ENCODE results near the gene VIPR2. TPM values are rescaled to one million over a fixed set of nuclear protein-coding genes. Genes with fewer than 3 reads are reported as not detected.

Gene VIPR2
- total and polyA plus RNA-seq, 2 donors from 2014 or later = 0.91 to 1.3 TPM

DNA sequence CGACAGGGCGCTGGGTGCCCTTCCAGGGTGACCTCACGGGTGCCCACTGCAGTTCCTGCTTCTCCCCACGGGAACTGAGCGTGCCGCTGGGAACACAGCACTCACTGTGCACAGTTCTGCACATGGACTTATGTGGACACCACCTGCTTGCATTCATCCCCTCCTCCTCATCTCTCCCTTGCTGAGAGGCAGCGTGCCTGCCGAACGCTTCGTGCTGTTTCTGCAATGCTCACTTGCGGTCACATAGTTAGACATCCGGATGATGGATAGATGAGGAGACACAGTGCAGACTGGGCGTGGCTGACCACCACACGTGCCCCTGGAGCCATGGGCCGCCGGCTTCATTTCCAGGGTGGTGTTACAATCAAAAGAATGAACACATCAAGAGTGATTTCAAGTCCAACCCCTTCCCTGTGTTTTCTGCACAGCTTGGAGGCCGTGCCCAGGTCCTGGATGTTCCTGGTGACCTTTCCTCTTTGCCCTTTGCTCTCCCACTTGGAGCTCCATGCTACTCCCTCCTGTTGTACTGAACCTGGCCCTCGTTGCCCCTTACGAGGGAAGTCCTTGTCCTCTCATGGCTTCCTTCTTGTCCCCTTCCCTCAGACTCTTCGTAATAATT is 119.4 kb downstream of the VIPR2 start:
- Histone ChIP-seq H3K9me3 (ENCODE audit: control insufficient read depth in 2 of 3, insufficient read depth in 1 of 3, low read length in 3 of 3) (no peaks in the 10 kb centered on the region), H3K27me3 (ENCODE audit: control insufficient read depth, insufficient read depth, low read length) (no peaks in the 10 kb centered on the region), H3K4me3 (ENCODE audit: low read length in 3 of 3) (no peak overlapping the region), H3K27ac (ENCODE audit: low read depth in 2 of 2, low read length in 2 of 2) (no peak overlapping the region), H3K36me3 (ENCODE audit: control insufficient read depth in 2 of 3, insufficient read depth in 3 of 3, low read length in 3 of 3) (no peaks in the 10 kb centered on the region), H3K9ac (ENCODE audit: low read length in 3 of 3) (no peak overlapping the region), H3K4me1 (ENCODE audit: control insufficient read depth in 2 of 3, insufficient read depth in 2 of 3, low read depth in 1 of 3, low read length in 3 of 3) (peaks cover 3 to 14% (median 5%) of the 10 kb centered on the region in 3 donors)
- FAIRE-seq (no peak), DNase-seq (peak in 3 of 5 donors; percentile 14 to 50 (median 23))
- TF ChIP-seq, protein P1, sequence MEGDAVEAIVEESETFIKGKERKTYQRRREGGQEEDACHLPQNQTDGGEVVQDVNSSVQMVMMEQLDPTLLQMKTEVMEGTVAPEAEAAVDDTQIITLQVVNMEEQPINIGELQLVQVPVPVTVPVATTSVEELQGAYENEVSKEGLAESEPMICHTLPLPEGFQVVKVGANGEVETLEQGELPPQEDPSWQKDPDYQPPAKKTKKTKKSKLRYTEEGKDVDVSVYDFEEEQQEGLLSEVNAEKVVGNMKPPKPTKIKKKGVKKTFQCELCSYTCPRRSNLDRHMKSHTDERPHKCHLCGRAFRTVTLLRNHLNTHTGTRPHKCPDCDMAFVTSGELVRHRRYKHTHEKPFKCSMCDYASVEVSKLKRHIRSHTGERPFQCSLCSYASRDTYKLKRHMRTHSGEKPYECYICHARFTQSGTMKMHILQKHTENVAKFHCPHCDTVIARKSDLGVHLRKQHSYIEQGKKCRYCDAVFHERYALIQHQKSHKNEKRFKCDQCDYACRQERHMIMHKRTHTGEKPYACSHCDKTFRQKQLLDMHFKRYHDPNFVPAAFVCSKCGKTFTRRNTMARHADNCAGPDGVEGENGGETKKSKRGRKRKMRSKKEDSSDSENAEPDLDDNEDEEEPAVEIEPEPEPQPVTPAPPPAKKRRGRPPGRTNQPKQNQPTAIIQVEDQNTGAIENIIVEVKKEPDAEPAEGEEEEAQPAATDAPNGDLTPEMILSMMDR (IDR thresholded peaks at IDR 0.05; ENCODE audit: borderline replicate concordance, extremely low read depth, insufficient read depth) = no peak
- intact Hi-C loops (cut with DNase I) = no loop called here

DNA sequence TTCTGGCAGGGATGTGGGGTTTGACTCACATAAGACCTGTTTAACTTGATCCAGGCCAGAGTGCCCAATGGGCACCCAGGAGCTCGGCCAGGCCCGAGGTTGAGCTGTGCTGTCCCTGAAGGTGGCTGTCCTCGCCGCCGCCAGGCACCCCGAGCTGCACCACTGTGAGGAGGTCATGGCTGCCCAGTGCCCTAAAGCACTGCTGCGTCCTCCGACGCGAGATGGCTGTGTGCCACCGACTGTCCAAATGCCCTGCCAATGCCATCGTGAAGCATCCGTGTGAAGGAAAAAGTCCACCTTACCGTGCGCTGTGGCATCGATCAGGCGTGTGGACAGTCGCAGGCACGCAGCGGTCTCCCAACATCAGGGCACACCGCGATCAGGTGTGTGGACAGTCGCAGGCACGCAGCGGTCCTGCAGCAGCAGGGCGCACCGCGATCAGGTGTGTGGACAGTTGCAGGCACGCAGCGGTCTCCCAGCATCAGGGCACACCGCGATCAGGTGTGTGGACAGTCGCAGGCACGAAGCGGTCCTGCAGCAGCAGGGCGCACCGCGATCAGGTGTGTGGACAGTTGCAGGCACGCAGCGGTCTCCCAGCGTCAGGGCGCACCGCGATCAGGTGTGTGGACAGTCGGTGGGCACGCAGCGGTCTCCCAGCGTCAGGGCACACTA is 120.3 kb downstream of the VIPR2 start:
- FAIRE-seq = no peak
- Histone ChIP-seq H3K27ac (ENCODE audit: low read depth in 2 of 2, low read length in 2 of 2) (no peak overlapping the region), H3K4me1 (ENCODE audit: control insufficient read depth in 2 of 3, insufficient read depth in 2 of 3, low read depth in 1 of 3, low read length in 3 of 3) (peaks cover 3 to 14% (median 5%) of the 10 kb centered on the region in 3 donors), H3K4me3 (ENCODE audit: low read length in 3 of 3) (no peak overlapping the region), H3K27me3 (ENCODE audit: control insufficient read depth, insufficient read depth, low read length) (no peaks in the 10 kb centered on the region), H3K36me3 (ENCODE audit: control insufficient read depth in 2 of 3, insufficient read depth in 3 of 3, low read length in 3 of 3) (no peaks in the 10 kb centered on the region), H3K9me3 (ENCODE audit: control insufficient read depth in 2 of 3, insufficient read depth in 1 of 3, low read length in 3 of 3) (no peaks in the 10 kb centered on the region), H3K9ac (ENCODE audit: low read length in 3 of 3) (no peak overlapping the region)
- DNase-seq = peak in 2 of 5 donors; percentile 6 to 37
- intact Hi-C loops (cut with DNase I) = no loop called here
- TF ChIP-seq, protein P1 (IDR thresholded peaks at IDR 0.05; ENCODE audit: borderline replicate concordance, extremely low read depth, insufficient read depth) = no peak

DNA sequence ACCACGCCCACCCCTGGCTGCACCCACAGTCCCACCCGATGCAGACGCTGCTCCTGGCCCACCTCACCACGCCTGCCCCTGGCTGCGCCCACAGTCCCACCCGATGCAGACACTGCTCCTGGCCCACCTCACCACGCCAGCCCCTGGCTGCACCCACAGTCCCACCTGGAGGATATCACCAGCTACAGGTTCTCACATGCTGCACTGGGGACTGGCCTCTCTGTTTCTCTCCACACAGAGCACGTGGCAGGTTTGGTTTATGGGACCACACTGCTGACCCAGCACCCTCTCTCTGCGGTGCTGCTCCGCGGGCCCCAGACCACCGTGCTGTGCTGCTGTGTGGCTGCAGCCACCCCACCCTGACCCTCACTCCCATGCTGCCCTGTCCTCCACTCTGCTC is 120.9 kb downstream of the VIPR2 start:
- Histone ChIP-seq H3K9ac (ENCODE audit: low read length in 3 of 3) (no peak overlapping the region), H3K9me3 (ENCODE audit: control insufficient read depth in 2 of 3, insufficient read depth in 1 of 3, low read length in 3 of 3) (no peaks in the 10 kb centered on the region), H3K27me3 (ENCODE audit: control insufficient read depth, insufficient read depth, low read length) (no peaks in the 10 kb centered on the region), H3K4me3 (ENCODE audit: low read length in 3 of 3) (no peak overlapping the region), H3K4me1 (ENCODE audit: control insufficient read depth in 2 of 3, insufficient read depth in 2 of 3, low read depth in 1 of 3, low read length in 3 of 3) (peaks cover 3 to 14% (median 5%) of the 10 kb centered on the region in 3 donors), H3K36me3 (ENCODE audit: control insufficient read depth in 2 of 3, insufficient read depth in 3 of 3, low read length in 3 of 3) (no peaks in the 10 kb centered on the region), H3K27ac (ENCODE audit: low read depth in 2 of 2, low read length in 2 of 2) (no peak overlapping the region)
- TF ChIP-seq, protein P1 (IDR thresholded peaks at IDR 0.05; ENCODE audit: borderline replicate concordance, extremely low read depth, insufficient read depth) = no peak
- FAIRE-seq (no peak), DNase-seq (peak in 2 of 5 donors; percentile 3 to 31)
- intact Hi-C loops (cut with DNase I) = no loop called here

All from kidney (tissue), 14 donors.